Calu3 (cell line): Measurements from ENCODE around the gene LTC4S. TPM values are rescaled to one million over a fixed set of nuclear protein-coding genes. Genes with fewer than 3 reads are reported as not detected.
A peak's percentile ranks its signal among the peaks of the same experiment; 100 is the strongest.

Experiments
- BruUV-seq: library from RNA; stranded (reverse); fragments of 400-500 nt; replicated peaks from 2 replicates; lab custom pipeline; 2021; lab: Mats Ljungman, UMichigan
- CTCF ChIA-PET: fragments of 300-600 bp; sonication (Branson Sonifier 250); formaldehyde crosslinking; loops from one replicate; lab custom pipeline; 2022; ENCODE audit warnings: antibody characterized with exemption; lab: Charles Lee
- DNase-seq: peaks from one replicate; pipeline ENCODE4 v3.0.0; 2022
- H3K27ac Mint-ChIP-seq: one replicate; pipeline ENCODE4 v1.8.0; 2022; ENCODE audit warnings: mixed read lengths; ENCODE audit not compliant: unreplicated experiment
- H3K27me3 Mint-ChIP-seq: one replicate; pipeline ENCODE4 v1.8.0; 2022; ENCODE audit warnings: mixed read lengths; ENCODE audit not compliant: unreplicated experiment
- H3K36me3 Mint-ChIP-seq: one replicate; pipeline ENCODE4 v1.8.0; 2022; ENCODE audit warnings: mild to moderate bottlenecking, moderate library complexity, mixed read lengths; ENCODE audit not compliant: insufficient read depth, unreplicated experiment
- H3K4me1 Mint-ChIP-seq: one replicate; pipeline ENCODE4 v1.8.0; 2022; ENCODE audit warnings: mild to moderate bottlenecking, low read depth, mixed read lengths; ENCODE audit not compliant: unreplicated experiment
- H3K4me3 Mint-ChIP-seq: one replicate; pipeline ENCODE4 v1.8.0; 2022; ENCODE audit warnings: mild to moderate bottlenecking, low read depth, moderate library complexity, mixed read lengths; ENCODE audit not compliant: unreplicated experiment
- H3K9me3 Mint-ChIP-seq: one replicate; pipeline ENCODE4 v1.8.0; 2022; ENCODE audit warnings: low read depth, mixed read lengths; ENCODE audit not compliant: unreplicated experiment
- CTCF ChIP-seq: fragments of 200-600 bp; IDR thresholded peaks from one replicate; pipeline ENCODE4 v1.8.0; 2022; ENCODE audit warnings: antibody characterized with exemption; ENCODE audit not compliant: unreplicated experiment
- intact Hi-C: fragments of 100-400 bp; cut with micrococcal nuclease; formaldehyde crosslinking; loops from one replicate; pipeline ENCODE4 v1.10.0; 2022; ENCODE audit not compliant: unreplicated experiment
- total RNA-seq: library from RNA; stranded (reverse); gene quantifications from 2 replicates; pipeline ENCODE4 v1.2.3, GENCODE V29; 2022

The LTC4S gene
- total RNA-seq, 1 experiment from 2014 or later = 4.9 TPM

DNA sequence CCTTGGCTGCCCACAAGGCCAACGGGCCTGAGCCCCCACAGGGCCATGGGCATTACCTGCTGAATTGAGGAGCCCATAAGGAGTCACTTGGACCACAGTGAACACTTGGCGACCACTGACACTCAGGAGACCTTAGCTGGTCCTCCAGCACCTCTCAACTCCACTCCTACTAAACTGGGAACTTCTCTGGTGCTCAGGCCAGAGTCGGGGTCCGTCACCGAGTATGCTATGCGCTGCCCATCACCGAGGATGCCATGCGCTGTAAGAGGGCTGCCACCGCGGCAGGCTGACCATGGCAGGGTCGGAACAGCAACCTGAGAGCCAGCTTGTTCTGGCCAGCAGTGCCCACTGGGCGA lies 26.3 kb downstream of the LTC4S start:
- CTCF ChIA-PET = interaction anchor here (1.0 to 1.6 kb wide), 2 partner anchors 12 to 88 kb away, joined by 3 to 6 read pairs; partner anchors contain the start of gene MAML1
- Mint-ChIP-seq H3K27me3 (no peaks in the 10 kb centered on the region), H3K36me3 (peaks cover 94% of the 10 kb centered on the region), H3K4me1 (peaks cover 33% of the 10 kb centered on the region), H3K27ac (peak overlapping the region; percentile 96), H3K4me3 (peak overlapping the region; percentile 97), H3K9me3 (no peaks in the 10 kb centered on the region)
- no peak for DNase-seq
- intact Hi-C loops = loop anchor here (2.0 to 5.0 kb wide), 2 partner anchors 15 to 58 kb away; no protein-coding TSS in a partner anchor
- no peak for TF ChIP-seq CTCF
- BruUV-seq = TSS peak; percentile 66

DNA sequence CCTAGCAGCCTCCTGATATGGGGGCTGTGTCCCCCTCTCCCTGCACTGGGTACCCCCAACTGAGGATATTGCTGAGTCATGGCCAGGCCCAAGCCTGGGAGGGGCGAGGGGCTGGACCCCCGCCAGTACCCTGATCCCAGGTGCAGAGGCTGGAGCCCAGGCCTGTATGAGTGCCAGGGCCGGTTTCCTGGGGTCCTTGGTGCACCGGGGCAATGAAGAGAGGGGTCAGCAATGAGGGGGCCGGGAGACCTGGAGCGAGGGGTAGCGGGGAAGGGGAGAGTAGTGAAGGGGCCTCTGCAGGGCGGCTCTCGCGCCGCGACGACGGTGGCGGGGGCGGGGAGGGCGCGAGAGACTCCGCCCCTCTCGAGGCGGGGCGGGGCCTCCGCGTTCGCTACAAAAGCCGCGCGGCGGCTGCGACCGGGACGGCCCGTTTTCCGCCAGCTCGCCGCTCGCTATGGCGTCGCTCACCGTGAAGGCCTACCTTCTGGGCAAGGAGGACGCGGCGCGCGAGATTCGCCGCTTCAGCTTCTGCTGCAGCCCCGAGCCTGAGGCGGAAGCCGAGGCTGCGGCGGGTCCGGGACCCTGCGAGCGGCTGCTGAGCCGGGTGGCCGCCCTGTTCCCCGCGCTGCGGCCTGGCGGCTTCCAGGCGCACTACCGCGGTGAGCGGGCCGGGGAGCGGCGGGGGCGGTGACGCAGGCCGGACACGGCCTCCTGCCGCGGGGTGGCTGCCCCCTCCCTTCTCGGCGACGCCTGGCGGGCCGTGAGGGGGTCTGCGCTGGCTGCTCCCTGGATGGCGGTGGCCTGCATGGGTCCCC lies 26.9 kb downstream of the LTC4S start, which contains the start of gene SQSTM1:
TSS of gene SQSTM1 (plus strand) at position 423 of the 815 bp plus-strand sequence. CDS start at position 455, 32 bp downstream.
- Mint-ChIP-seq H3K36me3 (peaks cover 94% of the 10 kb centered on the region), H3K27ac (peak within 1 kb of the TSS; percentile 99)

GRCh38 chr5:179821298-179822058 lies 27.7 kb downstream of the LTC4S start:
- Mint-ChIP-seq H3K27me3 (no peaks in the 10 kb centered on the region), H3K4me3 (peak overlapping the region; percentile 97), H3K27ac (peak overlapping the region; percentile 99), H3K36me3 (peaks cover 94% of the 10 kb centered on the region), H3K9me3 (no peaks in the 10 kb centered on the region), H3K4me1 (peaks cover 47% of the 10 kb centered on the region)
- TSS peak; percentile 69 for BruUV-seq
- CTCF ChIA-PET = interaction anchor here (0.5 to 1.6 kb wide), 2 partner anchors 12 to 13 kb away, joined by 3 to 6 read pairs; no protein-coding TSS in a partner anchor
- DNase-seq = peak; percentile 98
- intact Hi-C loops = loop anchor here (2.0 to 5.0 kb wide), 2 partner anchors 17 to 59 kb away; no protein-coding TSS in a partner anchor
- no peak for TF ChIP-seq CTCF

More for the DNA sequence above, 26.9 kb downstream of the LTC4S start, which contains the start of gene SQSTM1:
- no TSS peak for BruUV-seq
- Mint-ChIP-seq H3K9me3 (no peaks in the 10 kb centered on the region), H3K4me3 (peak within 1 kb of the TSS; percentile 97), H3K4me1 (peaks cover 39% of the 10 kb centered on the region), H3K27me3 (no peaks in the 10 kb centered on the region)
- CTCF ChIA-PET = interaction anchor here (1.6 kb wide), 1 partner anchor 13 kb away, joined by 6 read pairs; no protein-coding TSS in a partner anchor
- no peak for TF ChIP-seq CTCF
- peak; percentile 91 for DNase-seq
- intact Hi-C loops = loop anchor here (2.0 to 5.0 kb wide), 2 partner anchors 16 to 58 kb away; no protein-coding TSS in a partner anchor

DNA sequence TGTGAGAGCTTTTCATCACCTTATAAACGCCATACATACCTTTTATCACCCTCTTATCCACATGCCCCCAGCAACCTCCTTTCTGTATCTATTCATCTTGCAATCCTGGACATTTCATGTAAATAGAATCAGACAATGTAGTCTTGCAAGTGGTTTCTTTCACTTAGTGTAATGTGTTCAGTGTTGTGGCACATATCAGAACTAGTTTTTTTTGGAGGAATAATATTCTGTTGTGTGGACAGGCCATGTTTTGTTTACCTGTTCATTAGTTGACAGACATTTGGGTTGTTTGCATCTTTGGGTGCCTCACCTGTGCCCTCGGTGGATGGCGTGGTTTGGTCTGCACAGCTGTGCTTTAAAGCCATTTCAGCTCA lies 28.3 kb downstream of the LTC4S start:
- intact Hi-C loops = loop anchor here (5.0 kb wide), 1 partner anchor 60 kb away; no protein-coding TSS in a partner anchor
- CTCF ChIA-PET = interaction anchor here (0.5 kb wide), 1 partner anchor 12 kb away, joined by 3 read pairs; no protein-coding TSS in a partner anchor
- H3K27ac Mint-ChIP-seq = peak overlapping the region; percentile 99
- H3K27me3 Mint-ChIP-seq = no peaks in the 10 kb centered on the region
- H3K9me3 Mint-ChIP-seq = no peaks in the 10 kb centered on the region
- BruUV-seq = TSS peak; percentile 53
- H3K4me1 Mint-ChIP-seq = peaks cover 52% of the 10 kb centered on the region
- H3K36me3 Mint-ChIP-seq = peaks cover 100% of the 10 kb centered on the region
- H3K4me3 Mint-ChIP-seq = peak overlapping the region; percentile 97
- no peak for DNase-seq
- no peak for TF ChIP-seq CTCF
